PC-9 (cell line): ENCODE measurements around the gene NLRX1. TPM values are rescaled to one million over a fixed set of nuclear protein-coding genes. Genes with fewer than 3 reads are reported as not detected.
A peak's percentile ranks its signal among the peaks of the same experiment; 100 is the strongest.

Experiments used
- BruUV-seq: library from RNA; stranded (reverse); fragments of 400-500 nt; replicated peaks from 2 replicates; lab custom pipeline; 2021; lab: Mats Ljungman, UMichigan
- CTCF ChIA-PET: fragments of 300-600 bp; sonication (Branson Sonifier 250); formaldehyde crosslinking; loops from one replicate; lab custom pipeline; 2022; ENCODE audit warnings: antibody characterized with exemption; lab: Charles Lee
- POLR2A ChIA-PET: fragments of 300-600 bp; sonication (Branson Sonifier 250); formaldehyde crosslinking; loops from one replicate; lab custom pipeline; 2022; ENCODE audit warnings: antibody characterized with exemption; ENCODE audit not compliant: unreplicated experiment; lab: Charles Lee
- DNase-seq, 2 experiments: peaks; one replicate each; pipeline versions ENCODE4 v3.0.0 to v3.0.0-alpha.2; 2015 to 2022; ENCODE audit warnings: mixed read lengths in 1 of 2
- H2AFZ ChIP-seq: fragments of 200-600 bp; sonication (generic); 2 replicates; pipeline ENCODE4 v1.8.1; 2017; ENCODE audit warnings: antibody characterized with exemption
- H3F3A ChIP-seq: fragments of 200-600 bp; sonication (generic); 2 replicates; pipeline ENCODE4 v1.8.1; 2017; ENCODE audit warnings: antibody characterized with exemption, mild to moderate bottlenecking, low read depth; ENCODE audit not compliant: insufficient read depth
- H3K27ac ChIP-seq: fragments of 200-600 bp; sonication (generic); 2 replicates; pipeline ENCODE4 v1.6.1; 2016; ENCODE audit warnings: mixed run types
- H3K27me3 ChIP-seq: fragments of 200-600 bp; sonication (generic); 2 replicates; pipeline ENCODE4 v1.6.1; 2016; ENCODE audit warnings: low read depth, mixed run types; ENCODE audit not compliant: insufficient read depth
- H3K36me3 ChIP-seq: fragments of 200-600 bp; sonication (generic); 2 replicates; pipeline ENCODE4 v1.6.1; 2016; ENCODE audit warnings: low read depth, mixed run types
- H3K4me1 ChIP-seq: fragments of 200-600 bp; sonication (generic); replicated peaks from 2 replicates; pipeline ENCODE4 v1.6.1; 2016; ENCODE audit warnings: mixed run types; ENCODE audit not compliant: insufficient read depth
- H3K4me2 ChIP-seq: fragments of 200-600 bp; sonication (generic); 2 replicates; pipeline ENCODE4 v1.6.1; 2017; ENCODE audit warnings: mixed run types
- H3K4me3 ChIP-seq: fragments of 200-600 bp; sonication (generic); 2 replicates; pipeline ENCODE4 v1.6.1; 2016; ENCODE audit warnings: mixed run types
- H3K79me2 ChIP-seq: fragments of 200-600 bp; sonication (generic); 2 replicates; pipeline ENCODE4 v1.6.1; 2017; ENCODE audit warnings: low read depth, mixed run types
- H3K9me2 ChIP-seq: fragments of 200-600 bp; sonication (generic); 2 replicates; pipeline ENCODE4 v1.8.1; 2017; ENCODE audit warnings: mild to moderate bottlenecking; ENCODE audit not compliant: insufficient read depth
- H3K9me3 ChIP-seq: fragments of 200-600 bp; sonication (generic); 2 replicates; pipeline ENCODE4 v1.8.1; 2016; ENCODE audit warnings: low read depth; ENCODE audit not compliant: insufficient read depth
- H4K20me1 ChIP-seq: fragments of 200-600 bp; sonication (generic); 2 replicates; pipeline ENCODE4 v1.8.1; 2017; ENCODE audit not compliant: insufficient read depth
- EZH2 ChIP-seq: fragments of 200-600 bp; sonication (generic); IDR thresholded peaks from 2 replicates; pipeline ENCODE4 v1.8.0; 2017; ENCODE audit warnings: antibody characterized with exemption, low read depth
- intact Hi-C: fragments of 100-400 bp; cut with micrococcal nuclease; formaldehyde crosslinking; loops from one replicate; pipeline ENCODE4 v1.10.0; 2022; ENCODE audit not compliant: unreplicated experiment
- total RNA-seq: library from RNA; stranded (reverse); gene quantifications from 2 replicates; pipeline ENCODE4 v1.2.3, GENCODE V29; 2021
- TF ChIP-seq, protein P1 (sequence below): fragments of 200-600 bp; sonication (generic); conservative IDR thresholded peaks from 2 replicates; pipeline ENCODE4 v1.6.1; 2017; ENCODE audit warnings: mixed run types, antibody characterized with exemption, mild to moderate bottlenecking, moderate library complexity

The NLRX1 gene
- total RNA-seq, 1 experiment from 2014 or later = 18.4 TPM

DNA sequence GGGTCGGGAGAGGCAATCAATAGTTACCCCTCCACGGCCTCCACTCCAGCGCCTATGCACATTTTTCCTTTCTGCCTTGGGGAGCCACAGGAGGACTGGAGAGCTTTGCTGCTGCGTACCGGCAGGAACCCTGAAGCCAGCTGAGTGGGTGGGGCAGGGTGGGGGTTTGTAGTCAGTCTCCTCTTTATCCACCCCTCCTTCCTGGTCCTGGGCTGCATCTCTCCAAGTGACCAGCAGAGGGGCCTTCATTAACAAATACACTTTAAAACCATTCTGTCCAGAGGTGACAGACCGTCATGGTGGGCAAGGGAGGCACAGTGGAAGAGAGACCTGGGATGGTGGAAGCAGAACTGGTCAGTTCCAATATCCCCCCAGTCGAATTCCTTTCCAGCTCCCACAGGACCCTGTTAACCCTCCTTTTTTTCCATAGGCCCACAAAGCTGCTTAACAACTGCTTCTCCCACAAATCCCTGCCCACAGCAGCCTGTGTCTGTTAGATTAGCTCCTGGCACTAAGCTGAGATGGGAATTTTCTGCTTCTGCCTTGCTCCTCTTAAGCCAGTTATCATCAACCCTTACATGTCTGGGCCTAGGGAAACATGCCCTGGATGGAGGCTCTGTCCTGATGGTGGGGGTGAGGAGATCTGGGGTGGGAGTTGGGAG lies 23.6 kb upstream of the NLRX1 start:
- Histone ChIP-seq H4K20me1 (no peaks in the 10 kb centered on the region), H3K79me2 (no peaks in the 10 kb centered on the region), H3K27me3 (peaks cover 24% of the 10 kb centered on the region), H3F3A (peaks cover 8% of the 10 kb centered on the region; the same call in 1 of the 2 replicates), H3K9me2 (no peaks in the 10 kb centered on the region), H2AFZ (no peak overlapping the region), H3K4me1 (peaks cover 9% of the 10 kb centered on the region; the same call in 1 of the 2 replicates), H3K4me2 (peak overlapping the region; percentile 47; the same call in 1 of the 2 replicates), H3K36me3 (no peaks in the 10 kb centered on the region), H3K9me3 (no peaks in the 10 kb centered on the region), H3K4me3 (no peak overlapping the region), H3K27ac (no peak overlapping the region)
- TF ChIP-seq, protein P1, sequence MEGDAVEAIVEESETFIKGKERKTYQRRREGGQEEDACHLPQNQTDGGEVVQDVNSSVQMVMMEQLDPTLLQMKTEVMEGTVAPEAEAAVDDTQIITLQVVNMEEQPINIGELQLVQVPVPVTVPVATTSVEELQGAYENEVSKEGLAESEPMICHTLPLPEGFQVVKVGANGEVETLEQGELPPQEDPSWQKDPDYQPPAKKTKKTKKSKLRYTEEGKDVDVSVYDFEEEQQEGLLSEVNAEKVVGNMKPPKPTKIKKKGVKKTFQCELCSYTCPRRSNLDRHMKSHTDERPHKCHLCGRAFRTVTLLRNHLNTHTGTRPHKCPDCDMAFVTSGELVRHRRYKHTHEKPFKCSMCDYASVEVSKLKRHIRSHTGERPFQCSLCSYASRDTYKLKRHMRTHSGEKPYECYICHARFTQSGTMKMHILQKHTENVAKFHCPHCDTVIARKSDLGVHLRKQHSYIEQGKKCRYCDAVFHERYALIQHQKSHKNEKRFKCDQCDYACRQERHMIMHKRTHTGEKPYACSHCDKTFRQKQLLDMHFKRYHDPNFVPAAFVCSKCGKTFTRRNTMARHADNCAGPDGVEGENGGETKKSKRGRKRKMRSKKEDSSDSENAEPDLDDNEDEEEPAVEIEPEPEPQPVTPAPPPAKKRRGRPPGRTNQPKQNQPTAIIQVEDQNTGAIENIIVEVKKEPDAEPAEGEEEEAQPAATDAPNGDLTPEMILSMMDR = peak; percentile 78
- TF ChIP-seq EZH2 = no peak
- CTCF ChIA-PET = interaction anchor here (0.6 to 1.0 kb wide), 7 partner anchors 11 to 476 kb away, joined by 4 to 9 read pairs (median 5); partner anchors contain the start of gene C2CD2L
- intact Hi-C loops = loop anchor here (1.0 kb wide), 1 partner anchor 52 kb away; no protein-coding TSS in a partner anchor
- POLR2A ChIA-PET = no interaction called here
- BruUV-seq = no TSS peak
- DNase-seq = peak; percentile 63 to 73

DNA sequence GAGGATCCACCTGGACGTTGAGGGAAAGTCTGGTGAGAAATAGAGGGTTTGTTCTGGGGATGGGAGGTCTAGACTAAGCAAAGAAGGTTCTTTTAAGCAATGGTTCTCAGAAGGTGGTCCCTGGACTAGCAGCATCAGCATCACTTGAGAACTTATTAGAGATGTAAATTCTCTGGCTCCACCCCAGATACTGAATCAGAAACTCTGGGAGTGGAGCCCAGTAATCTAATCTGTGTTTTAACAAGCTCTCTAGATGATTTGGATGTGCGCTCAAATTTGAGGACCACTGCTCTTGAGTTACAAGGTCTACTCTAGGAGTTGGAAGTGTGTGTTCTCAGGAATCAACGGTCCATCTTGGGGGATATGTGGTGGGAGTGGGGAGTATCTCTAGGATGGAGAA lies 23.0 kb upstream of the NLRX1 start:
- Histone ChIP-seq H3K36me3 (no peaks in the 10 kb centered on the region), H3K4me2 (no peak overlapping the region), H2AFZ (no peak overlapping the region), H3F3A (peaks cover 13% of the 10 kb centered on the region; the same call in 1 of the 2 replicates), H3K4me3 (no peak overlapping the region), H3K79me2 (no peaks in the 10 kb centered on the region), H3K4me1 (peaks cover 9% of the 10 kb centered on the region; the same call in 1 of the 2 replicates), H3K9me3 (no peaks in the 10 kb centered on the region), H4K20me1 (no peaks in the 10 kb centered on the region), H3K9me2 (no peaks in the 10 kb centered on the region), H3K27ac (no peak overlapping the region), H3K27me3 (peaks cover 30% of the 10 kb centered on the region)
- no peak for DNase-seq
- no peak for TF ChIP-seq EZH2
- TF ChIP-seq, protein P1 = no peak
- BruUV-seq = no TSS peak
- POLR2A ChIA-PET = no interaction called here
- CTCF ChIA-PET = interaction anchor here (1.0 kb wide), 1 partner anchor 25 kb away, joined by 4 read pairs; no protein-coding TSS in a partner anchor
- intact Hi-C loops = loop anchor here (1.0 kb wide), 1 partner anchor 52 kb away; no protein-coding TSS in a partner anchor

DNA sequence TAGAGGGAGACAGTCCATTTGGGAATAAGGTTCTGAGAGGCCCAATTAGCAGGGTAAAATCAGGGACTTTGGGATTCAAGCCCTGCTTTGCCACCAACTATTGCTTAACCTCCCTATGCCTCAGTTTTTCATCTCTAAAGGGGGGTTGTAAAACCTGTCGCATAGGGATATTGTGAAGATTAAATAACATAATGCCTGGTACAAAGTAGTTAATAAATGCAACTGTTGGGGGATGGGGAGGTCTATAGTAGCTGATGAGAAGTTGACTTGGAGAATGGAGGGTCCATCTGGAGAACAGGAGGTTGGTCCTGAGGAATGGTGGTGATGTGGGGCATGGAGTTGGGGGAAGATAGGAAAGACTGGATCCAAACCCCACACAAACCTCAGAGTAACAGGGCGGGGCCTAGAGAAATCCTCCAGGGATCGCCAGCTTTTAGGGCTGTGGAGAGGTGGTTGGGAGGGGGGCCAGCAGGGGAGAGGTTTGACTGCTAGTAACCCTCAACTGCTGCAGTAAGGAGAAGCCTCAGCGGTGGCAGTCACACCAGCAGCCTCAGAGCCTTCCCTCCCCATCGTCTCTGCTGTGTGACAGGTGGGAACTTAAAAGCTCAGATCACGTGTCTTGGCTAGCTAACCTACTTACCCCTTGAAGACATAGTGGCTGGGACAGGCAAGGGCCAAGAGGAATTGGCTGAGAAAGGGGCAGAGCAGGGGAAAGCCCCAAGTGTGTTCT lies 20.8 kb upstream of the NLRX1 start:
- no peaks in the 10 kb centered on the region for H3K36me3 ChIP-seq
- no peaks in the 10 kb centered on the region for H3K9me2 ChIP-seq
- H2AFZ ChIP-seq = no peak overlapping the region
- no TSS peak for BruUV-seq
- no peak for DNase-seq
- H3K4me1 ChIP-seq = peaks cover 9% of the 10 kb centered on the region; the same call in 1 of the 2 replicates
- no peak overlapping the region for H3K4me2 ChIP-seq
- H3K9me3 ChIP-seq = no peaks in the 10 kb centered on the region
- POLR2A ChIA-PET = no interaction called here
- TF ChIP-seq, protein P1 = no peak
- no peak for TF ChIP-seq EZH2
- CTCF ChIA-PET = interaction anchor here (0.5 to 1.1 kb wide), 2 partner anchors 10 to 16 kb away, joined by 4 to 5 read pairs; no protein-coding TSS in a partner anchor
- intact Hi-C loops = no loop called here
- no peaks in the 10 kb centered on the region for H4K20me1 ChIP-seq
- no peak overlapping the region for H3K27ac ChIP-seq
- no peak overlapping the region for H3K4me3 ChIP-seq
- peaks cover 41% of the 10 kb centered on the region for H3K27me3 ChIP-seq
- H3K79me2 ChIP-seq = no peaks in the 10 kb centered on the region
- peaks cover 15% of the 10 kb centered on the region; the same call in 1 of the 2 replicates for H3F3A ChIP-seq
